Measurements from ENCODE around the gene SUPT20HL1.

The SUPT20HL1 gene

GRCh38 chrX:24391389-24391788, 30.9 kb downstream of the SUPT20HL1 start:
- DNase-seq, result no peak
- Histone ChIP-seq H3K4me3 (ENCODE audit: low read depth, low read length) (no peak overlapping the region), H3K27me3 (ENCODE audit: insufficient read depth, low read depth, severe bottlenecking) (peaks cover 2% of the 10 kb centered on the region), H3K27ac (no peak overlapping the region), H3K36me3 (no peaks in the 10 kb centered on the region), H3K9me3 (ENCODE audit: severe bottlenecking) (no peaks in the 10 kb centered on the region)
- TF ChIP-seq, protein P1, sequence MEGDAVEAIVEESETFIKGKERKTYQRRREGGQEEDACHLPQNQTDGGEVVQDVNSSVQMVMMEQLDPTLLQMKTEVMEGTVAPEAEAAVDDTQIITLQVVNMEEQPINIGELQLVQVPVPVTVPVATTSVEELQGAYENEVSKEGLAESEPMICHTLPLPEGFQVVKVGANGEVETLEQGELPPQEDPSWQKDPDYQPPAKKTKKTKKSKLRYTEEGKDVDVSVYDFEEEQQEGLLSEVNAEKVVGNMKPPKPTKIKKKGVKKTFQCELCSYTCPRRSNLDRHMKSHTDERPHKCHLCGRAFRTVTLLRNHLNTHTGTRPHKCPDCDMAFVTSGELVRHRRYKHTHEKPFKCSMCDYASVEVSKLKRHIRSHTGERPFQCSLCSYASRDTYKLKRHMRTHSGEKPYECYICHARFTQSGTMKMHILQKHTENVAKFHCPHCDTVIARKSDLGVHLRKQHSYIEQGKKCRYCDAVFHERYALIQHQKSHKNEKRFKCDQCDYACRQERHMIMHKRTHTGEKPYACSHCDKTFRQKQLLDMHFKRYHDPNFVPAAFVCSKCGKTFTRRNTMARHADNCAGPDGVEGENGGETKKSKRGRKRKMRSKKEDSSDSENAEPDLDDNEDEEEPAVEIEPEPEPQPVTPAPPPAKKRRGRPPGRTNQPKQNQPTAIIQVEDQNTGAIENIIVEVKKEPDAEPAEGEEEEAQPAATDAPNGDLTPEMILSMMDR (IDR thresholded peaks at IDR 0.05; ENCODE audit: low read depth, low read length), result no peak

GRCh38 chrX:24391843-24392242, 31.4 kb downstream of the SUPT20HL1 start:
- Histone ChIP-seq H3K36me3 (no peaks in the 10 kb centered on the region), H3K4me3 (ENCODE audit: low read depth, low read length) (no peak overlapping the region), H3K9me3 (ENCODE audit: severe bottlenecking) (no peaks in the 10 kb centered on the region), H3K27me3 (ENCODE audit: insufficient read depth, low read depth, severe bottlenecking) (peaks cover 2% of the 10 kb centered on the region), H3K27ac (no peak overlapping the region)
- TF ChIP-seq, protein P1 (IDR thresholded peaks at IDR 0.05; ENCODE audit: low read depth, low read length), result no peak
- no peak for DNase-seq

DNA sequence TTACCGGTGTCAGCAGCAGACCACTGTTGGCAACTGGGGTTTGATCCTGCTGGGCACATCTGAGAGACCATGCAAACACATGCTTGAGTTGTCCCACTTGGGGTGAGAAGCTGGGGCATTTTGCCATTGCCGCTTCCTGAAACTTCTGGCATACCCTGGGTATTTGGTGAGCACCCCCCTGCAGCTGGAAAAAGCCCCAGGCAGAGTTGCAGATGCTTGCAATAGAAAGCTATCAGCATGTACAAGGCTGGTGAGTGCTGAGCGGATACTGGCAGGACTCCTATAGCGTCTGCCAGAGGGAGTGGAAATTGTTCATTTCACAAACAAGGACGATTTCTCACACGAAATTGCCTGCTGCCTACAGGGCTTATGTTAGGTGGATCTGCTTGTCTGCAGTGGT, 32.3 kb downstream of the SUPT20HL1 start:
- no peak overlapping the region for H3K27ac ChIP-seq
- DNase-seq, result no peak
- no peaks in the 10 kb centered on the region for H3K36me3 ChIP-seq
- H3K9me3 ChIP-seq (ENCODE audit: severe bottlenecking), result no peaks in the 10 kb centered on the region
- H3K4me3 ChIP-seq (ENCODE audit: low read depth, low read length), result no peak overlapping the region
- H3K27me3 ChIP-seq (ENCODE audit: insufficient read depth, low read depth, severe bottlenecking), result peaks cover 2% of the 10 kb centered on the region
- TF ChIP-seq, protein P1 (IDR thresholded peaks at IDR 0.05; ENCODE audit: low read depth, low read length), result no peak

- Histone ChIP-seq H3K9me3 (ENCODE audit: severe bottlenecking) (no peaks in the 10 kb centered on the region), H3K27me3 (ENCODE audit: insufficient read depth, low read depth, severe bottlenecking) (no peaks in the 10 kb centered on the region), H3K4me3 (ENCODE audit: low read depth, low read length) (no peak overlapping the region), H3K27ac (no peak overlapping the region), H3K36me3 (no peaks in the 10 kb centered on the region)
- TF ChIP-seq, protein P1 (IDR thresholded peaks at IDR 0.05; ENCODE audit: low read depth, low read length), result peak; percentile 75
- peak; percentile 28 for DNase-seq
Measured at GRCh38 chrX:24395775-24396174, 35.3 kb downstream of the SUPT20HL1 start.

DNA sequence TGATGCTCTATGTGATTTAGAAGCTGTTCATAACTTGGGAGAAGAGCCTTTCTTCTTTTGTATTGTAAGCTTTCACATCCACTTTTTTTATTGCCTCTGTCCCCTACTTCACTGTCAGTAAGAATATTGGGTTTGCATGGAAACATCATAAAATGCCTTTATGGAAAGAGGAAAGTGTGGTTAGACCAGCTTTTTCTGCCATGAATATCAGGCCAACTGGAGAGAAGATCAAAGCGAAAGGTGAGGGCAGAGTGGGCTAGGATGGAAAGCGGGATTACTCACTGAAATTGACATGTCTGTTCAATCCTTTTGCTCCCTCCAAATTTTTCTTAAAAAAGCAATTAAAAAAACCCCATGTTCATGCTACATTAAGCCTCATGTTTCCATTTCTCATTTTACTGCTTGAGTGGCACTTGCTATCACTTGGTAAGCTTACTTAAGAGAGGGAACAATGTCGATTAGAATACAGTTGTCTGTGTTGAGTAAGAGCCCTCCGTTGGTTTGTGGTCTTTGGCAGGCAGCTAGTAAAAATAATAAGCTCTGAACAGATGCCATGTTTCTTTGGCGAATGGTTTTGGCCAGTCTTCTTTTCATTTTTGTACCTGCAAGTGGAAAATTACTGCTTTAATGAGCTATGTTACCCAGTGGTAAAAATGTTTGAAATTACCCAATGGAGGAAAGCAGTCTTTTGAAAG, 35.9 kb downstream of the SUPT20HL1 start:
- H3K4me3 ChIP-seq (ENCODE audit: low read depth, low read length), result no peak overlapping the region
- H3K27me3 ChIP-seq (ENCODE audit: insufficient read depth, low read depth, severe bottlenecking), result no peaks in the 10 kb centered on the region
- H3K27ac ChIP-seq, result no peak overlapping the region
- H3K9me3 ChIP-seq (ENCODE audit: severe bottlenecking), result no peaks in the 10 kb centered on the region
- no peak for DNase-seq
- TF ChIP-seq, protein P1 (IDR thresholded peaks at IDR 0.05; ENCODE audit: low read depth, low read length), result no peak
- no peaks in the 10 kb centered on the region for H3K36me3 ChIP-seq

DNA sequence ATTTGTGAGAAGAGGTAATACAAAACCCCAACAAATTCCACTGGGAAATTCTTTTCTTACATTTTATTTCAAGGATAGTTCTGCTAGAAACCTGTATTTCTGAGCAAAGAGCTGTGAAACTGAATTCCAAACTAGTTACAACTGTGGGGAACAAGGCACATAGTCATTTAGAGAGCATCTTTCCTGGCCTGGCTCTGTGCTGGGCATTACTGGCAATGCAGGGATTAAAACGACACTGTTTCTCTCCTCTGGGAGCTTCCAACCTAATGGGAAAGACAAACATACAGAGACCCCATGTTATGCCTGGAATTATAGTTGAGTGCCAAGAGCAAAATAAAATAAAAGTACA, 36.5 kb downstream of the SUPT20HL1 start:
- no peak for DNase-seq
- H3K27me3 ChIP-seq (ENCODE audit: insufficient read depth, low read depth, severe bottlenecking), result no peaks in the 10 kb centered on the region
- no peaks in the 10 kb centered on the region for H3K36me3 ChIP-seq
- TF ChIP-seq, protein P1 (IDR thresholded peaks at IDR 0.05; ENCODE audit: low read depth, low read length), result no peak
- H3K4me3 ChIP-seq (ENCODE audit: low read depth, low read length), result no peak overlapping the region
- H3K9me3 ChIP-seq (ENCODE audit: severe bottlenecking), result no peaks in the 10 kb centered on the region
- no peak overlapping the region for H3K27ac ChIP-seq
